CD14-positive monocyte (primary cell): Measurements from ENCODE around the gene FAM181A. TPM values are rescaled to one million over a fixed set of nuclear protein-coding genes. Genes with fewer than 3 reads are reported as not detected.

Source experiments
- DNase-seq, 3 donors: peaks; one replicate each; pipeline ENCODE4 v3.0.0-alpha.2; 2011 to 2022
- H2AFZ ChIP-seq: 2 replicates; pipeline ENCODE4 v1.6.0; 2012; ENCODE audit warnings: mild to moderate bottlenecking, low read depth, low read length, inconsistent platforms; ENCODE audit not compliant: insufficient read depth, poor library complexity, severe bottlenecking
- H3K27ac ChIP-seq, 2 donors: 1 replicate in 1 of 2; 2 replicates in 1 of 2; pipeline ENCODE4 v1.5.1; 2012 to 2013; ENCODE audit warnings: low read length in 2 of 2, control low read depth in 1 of 2, inconsistent platforms in 1 of 2, low read depth in 1 of 2, mild to moderate bottlenecking in 1 of 2
- H3K27me3 ChIP-seq, 2 donors: one replicate each; pipeline versions ENCODE4 v1.6.0 to v1.6.1; 2011 to 2013; ENCODE audit warnings: low read length in 2 of 2; ENCODE audit not compliant: control insufficient read depth in 2 of 2, insufficient read depth in 2 of 2
- H3K36me3 ChIP-seq, 2 donors: replicated peaks in 1 of 2; 1 replicate in 1 of 2; 2 replicates in 1 of 2; pipeline versions ENCODE4 v1.5.1 to v1.6.1; 2012 to 2013; ENCODE audit warnings: low read length in 2 of 2, control low read depth in 1 of 2, inconsistent platforms in 1 of 2, mild to moderate bottlenecking in 1 of 2; ENCODE audit not compliant: insufficient read depth in 2 of 2, control insufficient read depth in 1 of 2
- H3K4me1 ChIP-seq, 2 donors: 1 replicate in 1 of 2; 2 replicates in 1 of 2; pipeline versions ENCODE4 v1.5.1 to v1.6.1; 2012 to 2013; ENCODE audit warnings: low read length in 2 of 2, control low read depth in 1 of 2, inconsistent platforms in 1 of 2, mild to moderate bottlenecking in 1 of 2, moderate library complexity in 1 of 2; ENCODE audit not compliant: insufficient read depth in 2 of 2, control insufficient read depth in 1 of 2
- H3K4me2 ChIP-seq: replicated peaks from 2 replicates; pipeline ENCODE3; 2012; ENCODE audit warnings: low read length, moderate library complexity, mild to moderate bottlenecking; ENCODE audit not compliant: poor library complexity, severe bottlenecking; ENCODE audit errors: extremely low read depth
- H3K4me3 ChIP-seq, 3 experiments: fragments of 200-600 bp in 1 of 3; sonication (generic) in 1 of 3; replicated peaks in 1 of 3; 1 replicate in 2 of 3; 2 replicates in 1 of 3; pipeline ENCODE4 v1.5.1; 2011 to 2013; ENCODE audit warnings: low read length in 3 of 3, mild to moderate bottlenecking in 3 of 3, control low read depth in 2 of 3, low read depth in 2 of 3, inconsistent platforms in 1 of 3, moderate library complexity in 1 of 3
- H3K79me2 ChIP-seq: 2 replicates; pipeline ENCODE4 v1.6.0; 2012; ENCODE audit warnings: mild to moderate bottlenecking, control low read depth, inconsistent platforms, low read length, moderate library complexity; ENCODE audit not compliant: insufficient read depth
- H3K9ac ChIP-seq: 2 replicates; pipeline ENCODE4 v1.6.0; 2017; ENCODE audit warnings: low read length, mild to moderate bottlenecking; ENCODE audit not compliant: insufficient read depth, poor library complexity, severe bottlenecking
- H3K9me3 ChIP-seq, 2 donors: replicated peaks in 1 of 2; 1 replicate in 1 of 2; 2 replicates in 1 of 2; pipeline versions ENCODE4 v1.5.1 to v1.6.1; 2012 to 2013; ENCODE audit warnings: low read length in 2 of 2, control low read depth in 1 of 2; ENCODE audit not compliant: control insufficient read depth in 1 of 2, insufficient read depth in 1 of 2
- H4K20me1 ChIP-seq: 2 replicates; pipeline ENCODE4 v1.6.0; 2012; ENCODE audit warnings: mild to moderate bottlenecking, low read length, control low read depth, moderate library complexity; ENCODE audit not compliant: insufficient read depth
- H3K27ac Mint-ChIP-seq, 7 donors: one replicate each; pipeline ENCODE4 v1.8.0; 2020; ENCODE audit warnings: mild to moderate bottlenecking in 7 of 7, mixed read lengths in 7 of 7, moderate library complexity in 6 of 7, inconsistent platforms in 2 of 7
- H3K27me3 Mint-ChIP-seq, 3 donors: one replicate each; pipeline ENCODE4 v1.8.0; 2021 to 2022; ENCODE audit warnings: low read depth in 3 of 3, mild to moderate bottlenecking in 3 of 3, mixed read lengths in 3 of 3, moderate library complexity in 3 of 3, inconsistent platforms in 1 of 3
- H3K36me3 Mint-ChIP-seq, 2 donors: one replicate each; pipeline ENCODE4 v1.8.0; 2020; ENCODE audit warnings: mixed read lengths in 2 of 2, inconsistent platforms in 1 of 2, mild to moderate bottlenecking in 1 of 2
- H3K4me1 Mint-ChIP-seq: one replicate; pipeline ENCODE4 v1.8.0; 2020; ENCODE audit warnings: mild to moderate bottlenecking, mixed read lengths
- H3K4me3 Mint-ChIP-seq, 2 donors: one replicate each; pipeline ENCODE4 v1.8.0; 2020; ENCODE audit warnings: mild to moderate bottlenecking in 2 of 2, mixed read lengths in 2 of 2, moderate library complexity in 1 of 2
- H3K9me3 Mint-ChIP-seq, 7 donors: one replicate each; pipeline ENCODE4 v1.8.0; 2020 to 2022; ENCODE audit warnings: mixed read lengths in 7 of 7, mild to moderate bottlenecking in 6 of 7, moderate library complexity in 6 of 7, inconsistent platforms in 2 of 7
- CTCF ChIP-seq: fragments of 200-600 bp; IDR thresholded peaks from one replicate; pipeline ENCODE4 v1.8.0; 2022; ENCODE audit warnings: antibody characterized with exemption, mild to moderate bottlenecking
- WGBS: methylation state at CpG from one replicate; pipeline ENCODE4 v1.1.5; 2013; ENCODE audit warnings: missing lambda C conversion rate; ENCODE audit not compliant: insufficient coverage; 5-methylcytosine and 5-hydroxymethylcytosine counted together
- intact Hi-C, 2 donors: fragments of 100-400 bp; cut with micrococcal nuclease; formaldehyde crosslinking; loops; one replicate each; pipeline versions ENCODE4 v1.15.0 to v1.15.1; 2023
- polyA plus RNA-seq, 3 donors: library from polyadenylated mRNA; depleted of rRNA in 1 of 3; unstranded in 2 of 3; stranded (reverse) in 1 of 3; fragments of 300-500 nt in 2 of 3; fragments of >200 nt in 1 of 3; fragmentation: Illumina TruSeq in 2 of 3; gene quantifications; 1 replicate in 2 of 3; 2 replicates in 1 of 3; pipeline ENCODE4 v1.2.3, GENCODE V29; 2012 to 2021

The FAM181A gene
- polyA plus RNA-seq, 3 donors: not detected

GRCh38 chr14:93932642-93933041 lies 5.5 kb downstream of the FAM181A start:
- no peaks in the 10 kb centered on the region for H3K9me3 ChIP-seq
- H3K36me3 ChIP-seq: no peaks in the 10 kb centered on the region
- intact Hi-C loops: loop anchor here in 1 of 2 donors (10.0 kb wide), 1 partner anchor 242 kb away; the partner anchor contains the start of gene PPP4R4
- H3K4me1 Mint-ChIP-seq: no peaks in the 10 kb centered on the region
- peak overlapping the region in 1 of 7 donors; percentile 23 for H3K27ac Mint-ChIP-seq
- TF ChIP-seq CTCF: no peak
- peaks cover 0 to 23% of the 10 kb centered on the region in 2 donors for H3K36me3 Mint-ChIP-seq
- H3K4me2 ChIP-seq: no peak overlapping the region
- H3K4me1 ChIP-seq: no peaks in the 10 kb centered on the region
- H3K4me3 ChIP-seq: no peak overlapping the region
- H3K27me3 Mint-ChIP-seq: peaks cover 1 to 6% (median 4%) of the 10 kb centered on the region in 3 donors
- no peak overlapping the region for H2AFZ ChIP-seq
- no peak overlapping the region for H3K27ac ChIP-seq
- no peaks in the 10 kb centered on the region for H4K20me1 ChIP-seq
- WGBS: 97% methylated on average over 3 of the region's 4 CpGs
- H3K27me3 ChIP-seq: no peaks in the 10 kb centered on the region
- H3K4me3 Mint-ChIP-seq: no peak overlapping the region
- H3K9ac ChIP-seq: no peak overlapping the region
- no peak for DNase-seq
- H3K9me3 Mint-ChIP-seq: no peaks in the 10 kb centered on the region
- no peaks in the 10 kb centered on the region for H3K79me2 ChIP-seq

DNA sequence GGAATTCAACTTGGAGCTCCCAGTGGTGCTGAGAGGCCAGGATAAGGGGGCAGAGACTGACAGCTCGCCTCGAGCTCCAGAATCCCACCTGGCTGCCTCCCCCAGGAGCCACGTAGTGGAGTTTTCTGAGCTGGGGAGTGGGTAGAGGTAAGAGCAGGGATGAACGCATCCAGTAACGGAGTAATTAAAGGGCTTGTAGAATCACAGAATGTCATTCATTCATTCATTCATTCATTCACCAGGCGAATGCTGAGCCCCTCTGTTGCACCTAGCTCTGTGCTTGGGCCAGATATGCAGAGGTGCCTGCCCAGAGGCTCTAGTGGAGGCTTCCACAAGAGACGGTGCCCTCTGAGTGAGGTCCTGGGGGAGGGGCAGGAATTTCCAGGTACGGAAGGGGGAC lies 8.1 kb downstream of the FAM181A start:
- 95% methylated on average over 4 of the region's 8 CpGs for WGBS
- H2AFZ ChIP-seq: no peak overlapping the region
- H3K9me3 ChIP-seq: no peaks in the 10 kb centered on the region
- H4K20me1 ChIP-seq: no peaks in the 10 kb centered on the region
- H3K79me2 ChIP-seq: no peaks in the 10 kb centered on the region
- DNase-seq: no peak
- TF ChIP-seq CTCF: no peak
- peaks cover 9 to 16% of the 10 kb centered on the region in 2 donors for H3K4me1 ChIP-seq
- peaks cover 0 to 8% of the 10 kb centered on the region in 2 donors for H3K27me3 ChIP-seq
- H3K4me2 ChIP-seq: no peak overlapping the region
- H3K4me1 Mint-ChIP-seq: peaks cover 8% of the 10 kb centered on the region
- no peak overlapping the region for H3K4me3 ChIP-seq
- H3K9me3 Mint-ChIP-seq: peaks cover 0 to 5% (median 0%) of the 10 kb centered on the region in 7 donors
- H3K27ac ChIP-seq: no peak overlapping the region
- intact Hi-C loops: loop anchor here in 1 of 2 donors (10.0 kb wide), 1 partner anchor 240 kb away; the partner anchor contains the start of gene PPP4R4
- H3K27ac Mint-ChIP-seq: no peak overlapping the region
- H3K4me3 Mint-ChIP-seq: no peak overlapping the region
- H3K36me3 Mint-ChIP-seq: peaks cover 0 to 29% of the 10 kb centered on the region in 2 donors
- H3K27me3 Mint-ChIP-seq: peaks cover 13 to 22% (median 15%) of the 10 kb centered on the region in 3 donors
- no peak overlapping the region for H3K9ac ChIP-seq
- no peaks in the 10 kb centered on the region for H3K36me3 ChIP-seq
